ENCODE measurements around the gene ZNF579. TPM values are rescaled to one million over a fixed set of nuclear protein-coding genes. Genes with fewer than 3 reads are reported as not detected.

ZNF579 gene
- total RNA-seq, 2 experiments from 2014 or later: 6.7 to 7.1 TPM

GRCh38 chr19:55622242-55622969 lies 41.8 kb upstream of the ZNF579 start:
- no peak overlapping the region for H3K27ac ChIP-seq (ENCODE audit: low read depth in 1 of 2, low read length in 2 of 2)
- no peaks in the 10 kb centered on the region for H3K27me3 Mint-ChIP-seq
- H3K9me3 Mint-ChIP-seq: no peaks in the 10 kb centered on the region
- CTCF ChIA-PET: interaction anchor here (1.1 to 5.4 kb wide), 3 partner anchors 9 to 119 kb away, joined by 3 to 60 read pairs (median 3); partner anchors contain the start of gene ZNF865
- H3K36me3 Mint-ChIP-seq (ENCODE audit: low read depth): peaks cover 33% of the 10 kb centered on the region
- no peak overlapping the region for H3K27ac Mint-ChIP-seq
- H3K4me1 Mint-ChIP-seq (ENCODE audit: low read depth): peaks cover 56% of the 10 kb centered on the region
- no peak for TF ChIP-seq CTCF (IDR thresholded peaks at IDR 0.05)
- no peak overlapping the region for H3K4me3 ChIP-seq (ENCODE audit: low read length)
- H3K4me3 Mint-ChIP-seq: no peak overlapping the region
- peaks cover 53% of the 10 kb centered on the region for H3K4me1 ChIP-seq (ENCODE audit: insufficient read depth, low read length)
- POLR2A ChIA-PET: interaction anchor here (2.7 kb wide), 1 partner anchor 23 kb away, joined by 42 read pairs; the partner anchor contains the start of genes FIZ1 and ZNF524
- H3K36me3 ChIP-seq (ENCODE audit: insufficient read depth, low read length): peaks cover 13% of the 10 kb centered on the region
- no peaks in the 10 kb centered on the region for H3K9me3 ChIP-seq (ENCODE audit: control insufficient read depth in 1 of 2, insufficient read depth in 1 of 2, low read length in 2 of 2)
- H3K27me3 ChIP-seq (ENCODE audit: control insufficient read depth in 1 of 2, insufficient read depth in 2 of 2, low read length in 2 of 2): no peaks in the 10 kb centered on the region
- intact Hi-C loops (cut with DNase I, micrococcal nuclease): no loop called here
- no peak for ATAC-seq (ENCODE audit: poor library complexity)
- DNase-seq: peak in 1 of 14 experiments; percentile 41

GRCh38 chr19:55621673-55622231 lies 41.1 kb upstream of the ZNF579 start:
- Histone ChIP-seq H3K27ac (ENCODE audit: low read depth in 1 of 2, low read length in 2 of 2) (no peak overlapping the region), H3K4me3 (ENCODE audit: low read length) (no peak overlapping the region), H3K9me3 (ENCODE audit: control insufficient read depth in 1 of 2, insufficient read depth in 1 of 2, low read length in 2 of 2) (no peaks in the 10 kb centered on the region), H3K4me1 (ENCODE audit: insufficient read depth, low read length) (peaks cover 47% of the 10 kb centered on the region), H3K36me3 (ENCODE audit: insufficient read depth, low read length) (peaks cover 19% of the 10 kb centered on the region), H3K27me3 (ENCODE audit: control insufficient read depth in 1 of 2, insufficient read depth in 2 of 2, low read length in 2 of 2) (no peaks in the 10 kb centered on the region)
- DNase-seq (peak in 1 of 14 experiments; percentile 39), ATAC-seq (ENCODE audit: poor library complexity) (no peak)
- CTCF ChIA-PET: interaction anchor here (1.1 to 4.8 kb wide), 2 partner anchors 9 to 16 kb away, joined by 3 to 28 read pairs; partner anchors contain the start of gene ZNF865
- H3K4me1 Mint-ChIP-seq (ENCODE audit: low read depth): peaks cover 51% of the 10 kb centered on the region
- peaks cover 37% of the 10 kb centered on the region for H3K36me3 Mint-ChIP-seq (ENCODE audit: low read depth)
- no peak for TF ChIP-seq CTCF (IDR thresholded peaks at IDR 0.05)
- intact Hi-C loops (cut with DNase I, micrococcal nuclease): no loop called here
- H3K27ac Mint-ChIP-seq: no peak overlapping the region
- H3K4me3 Mint-ChIP-seq: no peak overlapping the region
- H3K27me3 Mint-ChIP-seq: no peaks in the 10 kb centered on the region
- POLR2A ChIA-PET: no interaction called here
- no peaks in the 10 kb centered on the region for H3K9me3 Mint-ChIP-seq

- Mint-ChIP-seq H3K27ac (peak overlapping the region; percentile 61), H3K9me3 (no peaks in the 10 kb centered on the region), H3K4me3 (no peak overlapping the region), H3K36me3 (ENCODE audit: low read depth) (peaks cover 39% of the 10 kb centered on the region), H3K4me1 (ENCODE audit: low read depth) (peaks cover 46% of the 10 kb centered on the region), H3K27me3 (no peaks in the 10 kb centered on the region)
- Histone ChIP-seq H3K4me1 (ENCODE audit: insufficient read depth, low read length) (peaks cover 42% of the 10 kb centered on the region), H3K27ac (ENCODE audit: low read depth in 1 of 2, low read length in 2 of 2) (no peak overlapping the region), H3K4me3 (ENCODE audit: low read length) (no peak overlapping the region), H3K36me3 (ENCODE audit: insufficient read depth, low read length) (peaks cover 24% of the 10 kb centered on the region), H3K9me3 (ENCODE audit: control insufficient read depth in 1 of 2, insufficient read depth in 1 of 2, low read length in 2 of 2) (no peaks in the 10 kb centered on the region), H3K27me3 (ENCODE audit: control insufficient read depth in 1 of 2, insufficient read depth in 2 of 2, low read length in 2 of 2) (no peaks in the 10 kb centered on the region)
- DNase-seq: peak in 1 of 14 experiments; percentile 27
- no peak for ATAC-seq (ENCODE audit: poor library complexity)
- TF ChIP-seq CTCF (IDR thresholded peaks at IDR 0.05): no peak
- intact Hi-C loops (cut with DNase I, micrococcal nuclease): no loop called here
- CTCF ChIA-PET: interaction anchor here (4.8 kb wide), 1 partner anchor 15 kb away, joined by 28 read pairs; the partner anchor contains the start of gene ZNF865
- POLR2A ChIA-PET: interaction anchor here (2.6 kb wide), 1 partner anchor 15 kb away, joined by 16 read pairs; the partner anchor contains the start of gene ZNF865
Measured at GRCh38 chr19:55621205-55621672, 40.6 kb upstream of the ZNF579 start.

All from CD4-positive, alpha-beta T cell (primary cell).